GF-D8 (cell line): ENCODE measurements around the gene LENG1.
A peak's percentile ranks its signal among the peaks of the same experiment; 100 is the strongest.
"Not testable (repeated sequence)": the region's sequence is repeated elsewhere in the genome, so short reads cannot be mapped to it uniquely, and the experiment has no call there.

Experiments used
- DNase-seq: peaks from one replicate; lab custom pipeline; 2025; lab: John Stamatoyannopoulos, UW

The LENG1 gene

DNA sequence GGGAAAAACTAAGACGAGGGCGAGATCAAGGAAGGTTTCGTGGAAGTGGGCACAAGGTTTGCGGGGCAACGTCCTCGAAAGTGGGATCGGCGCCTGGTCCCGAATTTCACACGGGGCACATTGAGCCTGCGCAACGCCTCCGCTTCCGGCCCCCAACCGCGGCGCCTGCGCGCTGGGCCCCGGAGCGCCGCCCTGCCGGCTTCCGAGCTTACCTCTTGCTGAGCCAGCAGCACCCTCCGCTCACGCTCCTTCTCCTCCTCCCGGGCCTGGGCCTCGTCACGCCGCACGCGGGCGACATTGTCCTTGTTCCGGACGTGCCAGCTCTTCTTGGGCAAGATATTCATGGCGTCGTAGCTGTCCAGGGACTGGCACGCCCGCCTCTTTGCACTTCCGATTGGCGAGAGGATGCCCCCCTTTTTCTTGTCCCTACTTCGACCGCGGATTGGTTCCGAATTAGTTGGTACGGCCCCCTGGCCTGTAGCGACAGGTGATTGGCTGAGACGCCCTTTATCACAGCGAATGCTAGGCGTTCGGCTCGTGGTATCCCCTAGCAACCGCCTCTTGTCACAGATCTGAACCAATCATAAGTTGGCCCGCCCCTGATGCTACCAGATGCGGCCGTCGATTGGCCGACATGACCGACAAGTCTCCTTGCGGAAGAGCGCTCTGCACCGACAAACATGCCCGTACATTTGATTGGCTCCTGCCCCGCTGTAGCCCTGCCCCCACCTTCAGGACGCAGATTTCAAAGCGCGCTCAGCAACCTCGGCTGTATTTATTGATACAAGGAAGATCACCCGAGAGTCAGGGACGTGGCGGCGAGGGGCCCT lies at the start of gene LENG1:
Gene LENG1, minus strand, starts transcription at position 370 of the 830 bp plus-strand sequence. Its CDS starts 26 bp downstream, at position 344.
- peak; percentile 100 for DNase-seq

DNA sequence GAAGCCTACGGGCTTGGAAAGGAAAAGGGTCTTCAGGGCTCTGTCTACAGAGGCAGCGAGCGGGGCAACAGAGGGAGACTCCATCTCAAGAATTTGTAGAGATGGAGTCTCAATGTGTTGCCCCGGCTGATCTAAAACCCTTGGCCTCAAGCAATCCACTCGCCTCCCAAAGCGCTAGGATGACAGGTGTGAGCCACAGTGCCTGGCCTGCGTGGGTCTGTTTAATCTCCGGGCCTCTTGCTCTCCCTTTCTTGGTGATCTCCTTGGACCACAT lies 49.2 kb upstream of the LENG1 start:
- DNase-seq = no peak

DNA sequence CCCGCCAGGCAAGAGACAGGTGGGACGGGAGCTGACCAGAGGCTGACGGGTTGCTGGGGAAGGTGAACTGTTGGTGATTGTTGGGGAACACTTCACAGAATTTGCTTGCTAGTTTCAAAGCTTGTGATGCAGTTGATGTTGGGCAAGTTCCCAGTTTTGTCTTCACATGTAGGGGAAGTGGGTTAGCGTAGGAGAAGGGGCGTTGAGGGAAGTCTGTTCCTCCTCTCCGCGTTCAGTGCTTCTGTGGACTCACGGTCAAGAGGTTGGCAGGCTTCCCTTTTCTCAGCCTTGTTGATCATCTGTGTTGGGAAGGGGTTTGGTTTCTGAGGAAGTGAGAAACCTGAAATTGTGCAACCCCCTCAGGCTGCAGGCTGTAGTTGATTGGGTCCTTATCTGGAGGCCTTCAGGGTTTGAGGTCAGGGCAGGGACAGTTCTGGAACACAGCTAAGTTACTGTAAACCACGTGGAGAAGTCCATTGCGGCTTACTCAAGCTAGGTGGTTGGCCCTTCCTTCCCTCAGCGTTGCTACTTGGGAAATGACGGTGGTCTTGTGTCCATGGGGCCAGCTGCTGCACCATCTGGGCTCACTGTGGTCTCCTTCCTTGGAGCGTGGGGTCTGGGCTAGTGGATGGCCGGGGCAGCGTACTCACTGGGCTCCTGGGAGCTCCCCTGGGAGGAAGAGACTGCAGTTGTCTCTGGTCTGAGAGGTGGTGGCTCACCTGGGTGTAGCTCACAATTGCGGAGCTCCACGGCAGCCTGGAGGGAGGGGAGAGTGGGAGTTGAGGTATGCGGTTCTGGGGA lies 48.7 kb upstream of the LENG1 start:
- DNase-seq = peak; percentile 100

DNA sequence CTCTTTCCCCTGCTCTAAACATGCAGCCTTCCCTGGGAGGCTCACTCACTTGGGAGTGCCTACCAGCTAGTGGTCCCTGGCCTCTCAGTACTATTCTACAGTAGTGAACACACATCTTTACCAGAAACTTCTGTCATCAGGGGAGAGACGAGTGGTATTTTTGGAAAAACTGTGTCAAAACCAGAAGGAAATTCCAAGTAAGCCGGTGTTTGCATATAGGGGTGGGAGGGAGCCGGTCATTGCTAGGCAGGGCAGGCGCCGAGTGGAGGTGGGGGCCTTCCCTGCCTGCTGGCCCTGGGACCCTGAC lies 48.1 kb upstream of the LENG1 start:
- no peak for DNase-seq

DNA sequence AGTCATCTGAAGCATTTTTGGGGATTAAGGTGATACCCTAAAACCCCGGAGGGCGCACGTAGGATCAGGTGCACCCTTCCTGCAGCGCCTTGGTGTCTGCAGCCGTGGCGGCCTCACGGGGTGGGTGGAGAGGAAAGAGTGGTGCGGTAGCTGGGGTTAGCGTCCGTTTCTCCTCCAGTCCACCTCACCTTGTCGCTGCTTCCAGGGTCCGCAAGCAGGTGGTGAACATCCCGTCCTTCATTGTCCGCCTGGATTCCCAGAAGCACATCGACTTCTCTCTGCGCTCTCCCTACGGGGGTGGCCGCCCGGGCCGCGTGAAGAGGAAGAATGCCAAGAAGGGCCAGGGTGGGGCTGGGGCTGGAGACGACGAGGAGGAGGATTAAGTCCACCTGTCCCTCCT lies 47.7 kb upstream of the LENG1 start:
- DNase-seq = not testable (repeated sequence)

DNA sequence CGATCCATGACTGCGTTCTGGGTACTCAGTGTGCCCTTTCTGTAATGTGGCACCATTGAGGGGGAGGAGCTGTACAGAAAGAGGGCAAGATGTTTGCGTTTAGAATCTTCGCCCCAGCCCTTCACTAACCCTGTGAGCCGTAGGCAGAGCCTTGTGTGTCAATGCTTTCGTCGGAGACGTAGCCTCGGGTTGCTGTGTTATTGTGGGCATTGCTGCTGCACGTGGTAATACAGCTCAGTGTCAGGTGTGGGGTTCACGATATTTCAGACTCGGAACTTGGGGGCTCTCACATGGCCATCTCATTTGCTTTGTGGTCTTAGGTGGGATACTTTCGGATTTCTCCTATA lies 47.3 kb upstream of the LENG1 start:
- DNase-seq = no peak

DNA sequence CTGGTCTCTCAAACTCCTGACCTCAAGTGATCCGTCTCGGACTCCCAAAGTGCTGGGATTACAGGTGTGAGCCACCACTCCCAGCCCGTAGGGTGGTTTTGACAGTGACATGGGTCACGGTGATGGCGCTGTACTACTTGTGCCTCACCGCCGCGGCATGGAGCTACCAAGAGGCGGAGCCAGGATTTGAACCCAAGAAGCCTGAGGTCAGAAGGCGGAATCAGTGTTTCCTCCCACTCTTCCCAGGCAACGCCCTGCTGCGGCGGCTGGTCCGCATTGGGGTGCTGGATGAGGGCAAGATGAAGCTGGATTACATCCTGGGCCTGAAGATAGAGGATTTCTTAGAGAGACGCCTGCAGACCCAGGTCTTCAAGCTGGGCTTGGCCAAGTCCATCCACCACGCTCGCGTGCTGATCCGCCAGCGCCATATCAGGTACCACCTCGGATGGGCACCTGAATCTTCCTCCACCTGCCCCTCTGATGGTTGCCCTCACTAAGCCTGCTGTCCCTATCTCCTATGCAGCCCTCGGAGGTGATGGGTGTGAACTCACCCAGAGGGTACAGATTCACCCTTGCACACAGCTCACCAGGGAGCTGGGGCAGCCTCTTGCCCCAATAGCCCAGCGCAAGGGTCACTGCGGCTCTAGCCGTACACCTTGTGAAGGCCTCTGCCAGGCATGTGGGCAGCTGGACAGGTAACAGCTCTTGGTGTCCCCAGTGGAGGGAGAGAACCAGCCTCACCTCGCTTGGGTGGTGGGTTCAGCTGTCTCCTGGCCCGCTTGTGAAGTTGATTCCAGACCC lies 46.7 kb upstream of the LENG1 start:
- no peak for DNase-seq

DNA sequence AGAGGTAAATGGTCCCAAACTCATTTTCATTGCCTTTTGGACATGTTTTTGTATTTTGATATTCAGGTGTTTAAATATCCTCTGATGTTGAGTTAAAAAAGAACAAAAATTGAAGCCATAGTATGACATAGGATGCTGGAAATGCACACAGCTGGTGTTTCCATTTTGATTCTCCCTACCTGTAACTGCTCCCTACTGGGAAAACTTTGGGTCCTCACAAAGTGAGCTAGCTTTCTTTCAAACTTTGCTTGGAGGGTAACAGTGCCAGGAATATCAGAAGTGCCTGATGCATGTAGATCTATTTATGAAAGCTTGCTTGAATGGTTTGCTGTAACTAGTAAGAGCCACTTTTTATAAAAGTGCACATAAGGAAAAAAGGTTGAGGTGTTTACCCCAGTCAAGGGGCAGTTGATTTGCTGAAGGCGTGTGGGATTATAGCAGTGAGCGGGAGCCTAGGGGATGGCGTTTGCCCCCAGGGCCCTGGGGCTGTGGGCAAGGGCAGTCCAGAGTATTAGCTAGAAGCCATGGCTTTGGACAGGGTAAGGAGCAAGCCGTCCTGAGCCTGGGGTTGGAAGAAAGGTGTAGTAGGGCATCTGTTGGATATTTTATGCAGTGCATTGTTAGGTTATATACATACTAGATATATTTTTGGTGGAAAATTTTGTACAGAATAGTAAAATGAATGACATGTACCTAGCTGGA lies 45.4 kb upstream of the LENG1 start:
- no peak for DNase-seq

DNA sequence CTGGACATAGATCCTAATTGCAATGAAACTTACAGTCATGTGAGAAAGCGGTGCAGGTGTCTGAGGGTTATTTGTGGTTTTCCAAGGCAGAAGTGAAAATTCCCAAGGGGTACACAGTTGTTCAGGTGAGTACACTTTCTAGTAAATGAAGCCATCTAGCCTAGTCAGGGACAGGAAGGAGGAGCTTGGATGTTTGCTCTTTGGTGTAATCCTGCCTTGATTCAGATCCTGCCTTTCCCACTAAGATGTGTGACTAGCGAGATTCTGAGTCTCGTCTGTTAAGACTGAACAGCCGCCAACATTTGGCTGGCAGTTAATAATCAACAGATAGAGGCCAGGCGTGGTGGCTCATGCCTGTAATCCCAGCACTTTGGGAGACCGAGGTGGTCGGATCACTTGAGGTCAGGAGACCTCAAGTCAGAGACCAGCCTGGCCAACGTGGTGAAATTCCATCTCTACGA lies 43.7 kb upstream of the LENG1 start:
- no peak for DNase-seq

DNA sequence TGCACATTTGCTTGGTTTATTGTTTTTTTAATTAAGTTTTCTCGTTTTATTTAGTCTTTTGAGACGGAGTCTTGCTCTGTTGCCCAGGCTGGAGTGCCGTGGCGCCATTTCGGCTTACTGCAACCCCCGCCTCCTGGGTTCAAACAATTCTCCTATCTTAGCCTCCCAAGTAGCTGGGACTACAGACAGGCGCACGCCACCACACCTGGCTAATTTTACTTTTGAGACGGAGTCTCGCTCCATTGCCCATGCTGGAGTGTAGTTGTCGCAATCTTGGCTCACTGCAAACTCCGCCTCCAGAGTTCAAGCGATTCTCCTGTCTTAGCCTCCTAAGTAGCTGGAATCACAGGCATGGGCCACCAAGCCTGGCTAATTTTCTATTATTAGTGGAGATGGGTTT lies 42.5 kb upstream of the LENG1 start:
- DNase-seq = no peak

DNA sequence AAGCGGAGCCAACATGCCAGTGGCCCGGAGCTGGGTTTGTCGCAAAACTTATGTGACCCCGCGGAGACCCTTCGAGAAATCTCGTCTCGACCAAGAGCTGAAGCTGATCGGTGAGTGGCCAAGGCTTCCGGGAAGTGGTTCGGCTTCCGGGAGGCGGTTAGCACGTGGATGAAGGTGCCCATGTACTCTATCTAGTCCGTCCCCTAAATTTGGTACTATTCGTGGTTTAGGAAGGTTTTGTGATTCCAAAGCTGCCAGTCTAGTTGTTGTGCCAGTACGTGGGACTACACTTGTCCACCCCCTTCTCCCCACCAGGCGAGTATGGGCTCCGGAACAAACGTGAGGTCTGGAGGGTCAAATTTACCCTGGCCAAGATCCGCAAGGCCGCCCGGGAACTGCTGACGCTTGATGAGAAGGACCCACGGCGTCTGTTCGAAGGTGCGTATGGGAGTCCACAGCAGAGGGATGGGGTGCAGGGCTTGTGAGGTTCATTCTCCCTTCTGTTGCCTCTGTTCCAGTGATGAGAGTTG lies 41.7 kb upstream of the LENG1 start:
- DNase-seq = no peak

DNA sequence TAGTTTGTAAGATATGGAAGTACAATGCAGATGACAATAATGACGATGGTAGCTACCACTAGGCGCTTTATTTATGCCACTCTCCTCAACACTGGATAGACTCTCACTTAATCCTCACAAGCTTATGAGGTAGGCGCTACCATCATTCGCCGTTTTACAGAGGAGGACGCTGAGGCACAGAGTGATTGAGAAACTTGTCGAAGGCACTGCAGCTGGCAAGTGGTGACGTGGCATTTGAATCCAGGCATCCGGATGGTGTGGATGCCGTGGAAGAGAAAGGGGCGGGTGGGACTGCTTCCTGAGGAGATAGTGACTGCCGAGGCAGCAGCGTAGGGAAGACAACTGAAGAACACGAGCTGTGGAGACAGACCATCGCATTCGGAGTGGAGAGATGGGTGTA lies 39.9 kb upstream of the LENG1 start:
- DNase-seq = no peak

DNA sequence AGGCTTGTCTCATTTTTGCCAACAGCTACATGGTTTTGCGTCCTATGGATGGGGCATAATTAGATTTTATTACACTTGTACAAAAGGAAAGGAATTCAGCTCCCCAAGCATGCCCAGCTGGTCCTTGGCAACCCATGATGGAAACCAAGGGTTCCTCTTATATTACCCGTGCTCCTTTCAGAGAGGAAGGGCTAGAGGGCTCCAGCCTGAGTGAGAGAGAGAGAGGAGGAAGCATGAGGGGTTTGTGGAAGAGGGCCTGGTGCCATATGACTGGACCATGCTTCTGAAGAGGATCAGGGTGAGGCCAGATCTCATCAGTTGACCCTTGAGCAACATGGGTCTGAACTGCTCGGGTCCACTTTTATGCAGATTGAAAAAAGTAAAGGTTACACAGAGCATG lies 37.6 kb upstream of the LENG1 start:
- DNase-seq = no peak

DNA sequence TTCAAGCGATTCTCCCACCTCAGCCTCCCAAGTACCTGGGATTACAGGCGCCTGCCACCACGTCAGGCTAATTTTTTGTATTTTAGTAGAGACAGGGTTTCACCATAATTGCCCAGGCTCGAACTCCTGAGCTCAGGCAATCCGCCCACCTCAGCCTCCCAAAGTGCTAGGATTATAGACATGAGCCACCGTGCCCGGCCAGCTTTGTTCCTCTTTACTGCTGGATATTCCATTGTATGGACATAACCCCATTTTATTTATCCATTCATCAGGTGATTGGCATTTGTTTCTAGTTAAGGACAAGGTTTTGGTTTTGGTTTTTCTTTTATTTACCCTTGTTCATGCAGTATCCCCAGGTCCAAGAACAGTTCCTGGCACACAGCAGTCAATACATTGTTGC lies 37.0 kb upstream of the LENG1 start:
- no peak for DNase-seq

DNA sequence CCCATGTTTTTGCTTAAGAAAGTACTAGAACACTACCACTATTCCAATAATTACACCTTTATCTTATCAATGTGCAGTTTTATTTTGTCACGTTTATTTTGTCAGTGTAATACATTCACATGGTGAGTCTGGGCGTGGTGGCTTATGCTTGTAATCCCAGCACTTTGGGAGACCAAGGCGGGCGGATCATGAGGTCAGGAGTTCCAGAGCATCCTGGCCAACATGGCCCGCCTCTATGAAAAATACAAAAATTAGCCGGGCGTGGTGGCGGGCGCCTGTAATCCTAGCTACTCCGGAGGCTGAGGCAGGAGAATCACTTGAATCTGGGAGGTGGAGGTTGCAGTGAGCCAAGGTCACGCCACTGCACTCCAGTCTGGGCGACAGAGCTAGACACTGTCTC lies 34.9 kb upstream of the LENG1 start:
- not testable (repeated sequence) for DNase-seq

DNA sequence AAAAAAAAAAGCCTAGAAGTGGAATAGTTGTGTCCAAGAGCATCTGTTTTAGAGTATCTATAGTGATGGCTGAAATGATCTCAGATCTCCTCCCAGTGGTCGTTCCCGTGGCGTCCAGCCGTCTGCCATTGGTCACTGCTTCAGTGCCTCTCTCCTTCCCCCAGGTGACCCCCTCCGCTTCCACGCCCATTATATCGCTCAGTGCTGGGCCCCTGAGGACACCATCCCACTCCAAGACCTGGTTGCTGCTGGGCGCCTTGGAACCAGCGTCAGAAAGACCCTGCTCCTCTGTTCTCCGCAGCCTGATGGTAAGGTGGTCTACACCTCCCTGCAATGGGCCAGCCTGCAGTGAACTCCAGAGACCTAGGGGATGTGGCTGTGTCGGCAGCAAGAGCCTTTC lies 33.5 kb upstream of the LENG1 start:
- no peak for DNase-seq

DNA sequence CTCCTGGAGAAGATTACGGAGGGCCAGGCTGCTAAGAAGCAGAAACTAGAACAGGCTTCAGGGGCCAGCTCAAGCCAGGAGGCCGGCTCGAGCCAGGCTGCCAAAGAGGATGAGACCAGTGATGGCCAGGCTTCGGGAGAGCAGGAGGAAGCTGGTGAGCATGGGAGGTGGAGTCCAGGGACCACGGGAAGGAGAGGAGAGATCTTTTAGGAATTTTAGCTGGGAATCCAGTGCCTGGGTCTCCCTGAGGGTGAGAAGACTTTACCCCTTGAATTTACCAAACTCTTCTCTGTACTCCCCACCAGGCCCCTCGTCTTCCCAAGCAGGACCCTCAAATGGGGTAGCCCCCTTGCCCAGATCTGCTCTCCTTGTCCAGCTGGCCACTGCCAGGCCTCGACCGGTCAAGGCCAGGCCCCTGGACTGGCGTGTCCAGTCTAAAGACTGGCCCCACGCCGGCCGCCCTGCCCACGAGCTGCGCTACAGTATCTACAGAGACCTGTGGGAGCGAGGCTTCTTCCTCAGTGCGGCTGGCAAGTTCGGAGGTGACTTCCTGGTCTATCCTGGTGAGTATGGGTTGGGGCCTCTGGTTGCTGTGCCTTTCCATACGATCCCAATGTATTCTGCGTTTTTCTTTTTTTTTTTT lies 32.4 kb upstream of the LENG1 start:
- DNase-seq = no peak

DNA sequence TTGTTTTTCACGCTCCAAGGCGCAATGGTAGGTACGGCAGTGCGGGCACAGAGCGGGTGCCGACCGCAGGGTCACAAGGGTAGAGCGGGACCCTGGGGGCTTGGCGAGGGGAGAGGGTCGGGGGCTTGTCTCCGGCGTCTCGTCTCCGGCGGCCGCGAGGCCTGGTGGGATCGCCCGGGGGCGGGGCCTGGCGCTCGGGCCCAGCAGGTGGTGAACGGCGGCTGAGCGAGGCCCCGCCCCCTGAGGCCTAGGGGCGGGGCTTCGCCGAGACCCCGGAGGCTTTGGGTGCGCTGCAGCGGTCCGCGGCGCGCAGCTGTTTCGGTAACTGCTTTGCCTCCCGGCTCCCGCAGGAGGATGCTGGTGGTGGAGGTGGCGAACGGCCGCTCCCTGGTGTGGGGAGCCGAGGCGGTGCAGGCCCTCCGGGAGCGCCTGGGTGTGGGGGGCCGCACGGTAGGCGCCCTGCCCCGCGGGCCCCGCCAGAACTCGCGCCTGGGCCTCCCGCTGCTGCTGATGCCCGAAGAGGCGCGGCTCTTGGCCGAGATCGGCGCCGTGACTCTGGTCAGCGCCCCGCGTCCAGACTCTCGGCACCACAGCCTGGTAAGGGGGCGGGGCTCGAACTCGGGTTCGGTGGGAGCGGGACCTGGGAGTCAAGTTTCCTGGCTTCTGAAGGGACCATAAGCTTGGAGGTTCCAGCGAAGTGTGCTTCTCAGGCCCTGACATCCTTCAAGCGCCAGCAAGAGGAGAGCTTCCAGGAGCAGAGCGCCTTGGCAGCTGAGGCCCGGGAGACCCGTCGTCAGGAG lies 31.7 kb upstream of the LENG1 start, which contains the start of gene TSEN34:
Gene TSEN34, plus strand, starts transcription at position 298 of the 800 bp plus-strand sequence. Its CDS starts 57 bp downstream, at position 355.
- peak; percentile 78 for DNase-seq

DNA sequence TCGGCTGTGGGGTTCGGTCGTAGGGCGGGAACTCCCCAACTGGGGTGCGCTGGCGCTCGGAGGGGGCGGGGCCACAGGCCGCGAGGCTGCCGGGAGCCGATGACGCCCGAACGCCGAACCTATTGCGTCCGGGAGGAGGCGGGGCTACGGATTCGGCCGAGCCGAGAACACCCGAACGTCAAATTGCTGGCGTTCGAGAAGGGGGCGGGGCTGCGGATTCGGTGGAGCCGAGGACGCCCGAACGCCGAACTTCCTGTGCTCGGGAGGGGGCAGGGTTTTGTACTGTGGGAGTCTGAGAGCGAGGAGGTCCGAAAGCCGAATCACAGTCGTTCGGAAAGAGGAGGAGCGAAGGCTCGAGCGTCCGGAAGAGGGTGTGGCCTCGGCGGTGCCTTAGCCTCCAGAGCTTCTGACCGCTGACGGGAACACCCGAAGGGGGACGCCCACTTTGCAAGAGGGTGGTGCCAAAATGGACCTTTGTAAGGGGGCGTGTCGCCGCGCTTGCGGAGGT lies 31.0 kb upstream of the LENG1 start:
- DNase-seq = peak; percentile 98
